GM21576 (cell line): ENCODE measurements around the gene DAPK2.
A peak's percentile ranks its signal among the peaks of the same experiment; 100 is the strongest.
"Not testable (repeated sequence)": the region's sequence is repeated elsewhere in the genome, so short reads cannot be mapped to it uniquely, and the experiment has no call there.

Source experiments
- ATAC-seq: cut with Tn5 transposase; IDR thresholded peaks from one replicate; pipeline ENCODE4 v1.9.1; 2021; ENCODE audit warnings: mild to moderate bottlenecking, moderate library complexity; ENCODE audit not compliant: unreplicated experiment

Gene DAPK2

GRCh38 chr15:63977119-63977518, 69.2 kb downstream of the DAPK2 start:
- no peak for ATAC-seq

GRCh38 chr15:63974021-63974420, 72.3 kb downstream of the DAPK2 start:
- ATAC-seq = no peak

- no peak for ATAC-seq
Measured at GRCh38 chr15:63973212-63974009, 72.9 kb downstream of the DAPK2 start.

GRCh38 chr15:63972801-63973200, 73.5 kb downstream of the DAPK2 start:
- no peak for ATAC-seq

- ATAC-seq = no peak
Measured at GRCh38 chr15:63971904-63972303, 74.4 kb downstream of the DAPK2 start.

GRCh38 chr15:63971427-63971805, 74.9 kb downstream of the DAPK2 start:
- ATAC-seq = peak; percentile 13

- ATAC-seq = peak; percentile 92
Measured at GRCh38 chr15:63970621-63971426, 75.5 kb downstream of the DAPK2 start.

- no peak for ATAC-seq
Measured at GRCh38 chr15:63969652-63970421, 76.4 kb downstream of the DAPK2 start.

GRCh38 chr15:63968700-63969099, 77.6 kb downstream of the DAPK2 start:
- no peak for ATAC-seq

GRCh38 chr15:63968122-63968524, 78.2 kb downstream of the DAPK2 start:
- ATAC-seq = no peak

- no peak for ATAC-seq
Measured at GRCh38 chr15:63967616-63968015, 78.7 kb downstream of the DAPK2 start.

- ATAC-seq = not testable (repeated sequence)
Measured at GRCh38 chr15:63962947-63963721, 83.2 kb downstream of the DAPK2 start.

- ATAC-seq = no peak
Measured at GRCh38 chr15:63953524-63953923, 92.8 kb downstream of the DAPK2 start.

GRCh38 chr15:63950911-63951481, 95.3 kb downstream of the DAPK2 start:
- no peak for ATAC-seq

- ATAC-seq = no peak
Measured at GRCh38 chr15:63948971-63949370, 97.3 kb downstream of the DAPK2 start.

GRCh38 chr15:63948436-63948835, 97.8 kb downstream of the DAPK2 start:
- no peak for ATAC-seq

GRCh38 chr15:63947228-63947627, 99.1 kb downstream of the DAPK2 start:
- ATAC-seq = no peak

GRCh38 chr15:63946524-63947065, 99.7 kb downstream of the DAPK2 start:
- ATAC-seq = no peak

GRCh38 chr15:63945838-63946298, 100.4 kb downstream of the DAPK2 start:
- no peak for ATAC-seq
